22Rv1 (cell line): Measurements from ENCODE around the gene ORM1.

Experiments used
- H3K27ac ChIP-seq: fragments of 450-650 bp; 2 replicates; pipeline ENCODE4 v1.5.1; 2017
- CTCF ChIP-seq: fragments of 450-650 bp; IDR thresholded peaks from 2 replicates; pipeline ENCODE4 v1.5.1; 2017; ENCODE audit warnings: mild to moderate bottlenecking
- ZFX ChIP-seq: fragments of 450-650 bp; IDR thresholded peaks from 2 replicates; pipeline ENCODE4 v1.6.1; 2017; ENCODE audit warnings: antibody characterized with exemption, borderline replicate concordance

Gene ORM1

GRCh38 chr9:114303977-114304376 lies 18.9 kb upstream of the ORM1 start:
- no peak overlapping the region for H3K27ac ChIP-seq
- no peak for TF ChIP-seq ZFX
- no peak for TF ChIP-seq CTCF

- no peak for TF ChIP-seq CTCF
- no peak for TF ChIP-seq ZFX
- H3K27ac ChIP-seq: no peak overlapping the region
Observed at GRCh38 chr9:114304416-114305188, 18.3 kb upstream of the ORM1 start.

GRCh38 chr9:114307899-114308267 lies 15.0 kb upstream of the ORM1 start:
- no peak for TF ChIP-seq CTCF
- TF ChIP-seq ZFX: no peak
- no peak overlapping the region for H3K27ac ChIP-seq

GRCh38 chr9:114308361-114308950 lies 14.4 kb upstream of the ORM1 start:
- TF ChIP-seq CTCF: no peak
- no peak for TF ChIP-seq ZFX
- H3K27ac ChIP-seq: no peak overlapping the region

- TF ChIP-seq CTCF (no peak), ZFX (no peak)
- H3K27ac ChIP-seq: no peak overlapping the region
Observed at GRCh38 chr9:114309096-114309495, 13.8 kb upstream of the ORM1 start.

- no peak overlapping the region for H3K27ac ChIP-seq
- TF ChIP-seq ZFX (no peak), CTCF (no peak)
Observed at GRCh38 chr9:114310471-114311450, 12.1 kb upstream of the ORM1 start.
